Measurements from ENCODE around the gene TAB2. TPM values are rescaled to one million over a fixed set of nuclear protein-coding genes. Genes with fewer than 3 reads are reported as not detected.
"Not testable (repeated sequence)": the region's sequence is repeated elsewhere in the genome, so short reads cannot be mapped to it uniquely, and the experiment has no call there.

The TAB2 gene
- total and polyA plus RNA-seq, 7 donors = 33.4 to 149 (median 100) TPM

DNA sequence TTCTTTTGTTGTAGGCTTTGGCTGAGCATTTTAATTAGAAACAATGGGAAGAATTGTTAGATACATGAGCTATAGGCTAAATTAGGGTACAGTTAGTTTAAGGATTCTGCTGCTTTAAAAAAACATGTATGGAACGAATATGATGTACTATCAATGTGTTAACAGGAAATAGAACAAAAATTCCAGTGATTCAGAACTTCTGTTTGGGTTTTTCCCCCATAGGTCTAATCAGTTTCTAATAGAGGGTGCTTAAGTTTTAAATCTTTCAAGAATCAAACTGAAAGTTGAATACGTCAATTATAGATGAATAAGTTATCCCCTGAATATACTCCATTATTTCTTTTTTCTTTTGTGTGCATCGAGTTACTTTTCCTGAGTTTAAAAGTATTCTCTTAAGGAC is 1.9 kb downstream of the TAB2 start:
- no peaks in the 10 kb centered on the region for H3K36me3 ChIP-seq
- peaks cover 0 to 61% (median 45%) of the 10 kb centered on the region in 4 donors for H3K4me1 ChIP-seq
- no peaks in the 10 kb centered on the region for H3K9me3 ChIP-seq
- WGBS, 2 donors = 20 to 39% methylated on average over 3 of the region's 3 CpGs
- peak overlapping the region; percentile 93 to 99 (median 95) for H3K4me3 ChIP-seq
- no peak for DNase-seq
- TF ChIP-seq POLR2A (IDR thresholded peaks at IDR 0.05) = no peak
- TF ChIP-seq, protein P1, sequence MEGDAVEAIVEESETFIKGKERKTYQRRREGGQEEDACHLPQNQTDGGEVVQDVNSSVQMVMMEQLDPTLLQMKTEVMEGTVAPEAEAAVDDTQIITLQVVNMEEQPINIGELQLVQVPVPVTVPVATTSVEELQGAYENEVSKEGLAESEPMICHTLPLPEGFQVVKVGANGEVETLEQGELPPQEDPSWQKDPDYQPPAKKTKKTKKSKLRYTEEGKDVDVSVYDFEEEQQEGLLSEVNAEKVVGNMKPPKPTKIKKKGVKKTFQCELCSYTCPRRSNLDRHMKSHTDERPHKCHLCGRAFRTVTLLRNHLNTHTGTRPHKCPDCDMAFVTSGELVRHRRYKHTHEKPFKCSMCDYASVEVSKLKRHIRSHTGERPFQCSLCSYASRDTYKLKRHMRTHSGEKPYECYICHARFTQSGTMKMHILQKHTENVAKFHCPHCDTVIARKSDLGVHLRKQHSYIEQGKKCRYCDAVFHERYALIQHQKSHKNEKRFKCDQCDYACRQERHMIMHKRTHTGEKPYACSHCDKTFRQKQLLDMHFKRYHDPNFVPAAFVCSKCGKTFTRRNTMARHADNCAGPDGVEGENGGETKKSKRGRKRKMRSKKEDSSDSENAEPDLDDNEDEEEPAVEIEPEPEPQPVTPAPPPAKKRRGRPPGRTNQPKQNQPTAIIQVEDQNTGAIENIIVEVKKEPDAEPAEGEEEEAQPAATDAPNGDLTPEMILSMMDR (IDR thresholded peaks at IDR 0.05) = no peak
- no peak for TF ChIP-seq POLR2AphosphoS5 (IDR thresholded peaks at IDR 0.05)
- no peak for TF ChIP-seq EP300 (IDR thresholded peaks at IDR 0.05)
- H3K27ac ChIP-seq = peak overlapping the region; percentile 97 to 99 (median 99)
- H3K27me3 ChIP-seq = no peaks in the 10 kb centered on the region
- intact Hi-C loops (cut with DNase I) = loop anchor here (5.0 kb wide), 5 partner anchors 103 to 287 kb away; no protein-coding TSS in a partner anchor

DNA sequence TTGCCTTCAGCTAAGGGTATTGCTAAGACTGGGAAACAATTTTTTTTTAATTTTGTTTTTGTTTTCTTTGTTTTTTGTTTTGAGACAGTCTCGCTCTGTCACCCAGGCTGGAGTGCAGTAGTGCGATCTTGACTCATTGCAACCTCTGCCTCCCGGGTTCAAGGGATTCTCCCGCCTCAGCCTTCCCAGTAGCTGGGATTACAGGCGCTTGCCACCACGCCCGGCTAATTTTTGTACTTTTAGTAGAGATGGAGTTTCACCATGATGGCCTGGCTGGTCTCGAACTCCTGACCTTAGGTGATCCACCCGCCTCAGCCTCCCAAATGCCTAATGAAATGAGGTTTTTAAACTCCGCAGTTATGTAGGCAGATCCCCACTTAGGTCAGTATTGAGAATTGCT is 2.5 kb downstream of the TAB2 start:
- H3K36me3 ChIP-seq; DNase-seq; intact Hi-C loops (cut with DNase I); H3K27me3 ChIP-seq; H3K9me3 ChIP-seq: not testable (repeated sequence)
- Histone ChIP-seq H3K4me1 (peaks cover 0 to 67% (median 51%) of the 10 kb centered on the region in 4 donors), H3K27ac (peak overlapping the region in 3 of 4 donors; percentile 99), H3K4me3 (peak overlapping the region in 2 of 4 donors; percentile 93 to 94)
- WGBS, 2 donors = 74 to 82% methylated on average over 10 of the region's 10 CpGs

DNA sequence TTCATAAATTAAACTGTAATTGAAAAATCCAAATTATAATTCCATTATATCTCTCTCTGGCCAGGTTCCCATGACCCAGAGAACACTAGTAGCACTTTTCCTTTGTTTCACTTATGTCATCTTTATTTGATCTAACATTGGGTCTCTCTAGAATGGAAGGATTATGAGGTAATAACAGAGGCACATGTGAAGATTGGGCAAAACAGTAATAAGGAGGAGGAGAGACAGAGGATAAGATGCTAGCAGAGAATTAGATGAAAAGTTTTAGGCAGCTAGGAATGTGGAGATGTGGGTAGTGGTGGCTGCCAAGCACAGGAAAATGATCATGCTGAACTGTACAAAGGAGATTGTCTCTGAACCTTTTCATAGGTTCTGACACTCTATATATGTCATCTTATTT is 3.3 kb downstream of the TAB2 start:
- Histone ChIP-seq H3K4me3 (no peak overlapping the region), H3K4me1 (peaks cover 0 to 74% (median 58%) of the 10 kb centered on the region in 4 donors), H3K27ac (peak overlapping the region; percentile 15 to 99 (median 99)), H3K27me3 (no peaks in the 10 kb centered on the region), H3K36me3 (no peaks in the 10 kb centered on the region), H3K9me3 (no peaks in the 10 kb centered on the region)
- TF ChIP-seq, protein P1 (IDR thresholded peaks at IDR 0.05) = no peak
- no peak for TF ChIP-seq POLR2A (IDR thresholded peaks at IDR 0.05)
- TF ChIP-seq EP300 (IDR thresholded peaks at IDR 0.05) = no peak
- no peak for TF ChIP-seq POLR2AphosphoS5 (IDR thresholded peaks at IDR 0.05)
- no peak for DNase-seq
- intact Hi-C loops (cut with DNase I) = no loop called here

DNA sequence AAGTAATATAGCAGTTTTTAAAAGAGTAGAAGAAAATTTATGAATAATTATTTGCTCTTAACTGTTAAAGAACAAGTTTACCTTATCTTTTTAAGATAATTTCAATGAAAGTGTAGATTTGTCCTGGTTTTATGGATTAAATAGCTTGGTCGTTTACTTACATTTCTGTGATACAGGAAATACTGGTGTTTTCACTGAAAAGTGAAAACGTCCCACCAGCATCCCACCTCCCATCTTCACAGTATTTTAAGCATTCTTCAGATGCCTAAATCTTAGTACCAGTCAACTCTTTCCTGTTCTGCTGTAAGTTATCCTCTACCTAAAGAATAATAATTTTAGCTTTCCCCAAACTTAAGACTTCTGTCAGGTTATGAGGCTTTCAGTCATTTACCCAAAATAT is 5.8 kb downstream of the TAB2 start:
- Histone ChIP-seq H3K36me3 (no peaks in the 10 kb centered on the region), H3K4me1 (peaks cover 0 to 89% (median 77%) of the 10 kb centered on the region in 4 donors), H3K4me3 (no peak overlapping the region), H3K27ac (peak overlapping the region; percentile 19 to 99 (median 64)), H3K9me3 (no peaks in the 10 kb centered on the region), H3K27me3 (no peaks in the 10 kb centered on the region)
- intact Hi-C loops (cut with DNase I) = no loop called here
- WGBS, 2 donors = 25 to 28% methylated on average over 2 of the region's 2 CpGs
- no peak for DNase-seq
- TF ChIP-seq POLR2AphosphoS5 (IDR thresholded peaks at IDR 0.05) (no peak), POLR2A (IDR thresholded peaks at IDR 0.05) (no peak), EP300 (IDR thresholded peaks at IDR 0.05) (no peak)
- TF ChIP-seq, protein P1 (IDR thresholded peaks at IDR 0.05) = no peak

DNA sequence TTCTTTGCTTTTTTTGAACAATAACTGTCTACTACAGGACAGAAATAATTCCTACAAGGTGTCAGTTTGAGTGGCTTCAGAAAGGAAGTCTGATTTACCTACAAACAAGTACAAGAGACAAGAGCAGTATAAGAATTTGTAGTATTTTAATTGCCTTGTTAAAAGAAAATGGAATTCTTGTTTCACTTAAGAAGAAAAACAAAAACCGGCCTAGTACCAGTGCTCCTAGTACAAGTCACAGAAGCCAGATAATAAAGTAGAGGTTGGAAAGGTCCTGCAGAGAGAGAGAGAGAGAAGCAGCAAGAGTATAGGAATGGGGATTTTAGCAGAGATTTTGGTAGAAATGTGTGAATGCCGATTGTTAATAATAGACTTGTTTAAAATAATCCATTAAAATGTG is 6.4 kb downstream of the TAB2 start:
- 53 to 56% methylated on average over 2 of the region's 2 CpGs for WGBS, 2 donors
- peak overlapping the region; percentile 19 to 99 (median 59) for H3K27ac ChIP-seq

More for the DNA sequence above, 6.4 kb downstream of the TAB2 start:
- Histone ChIP-seq H3K4me3 (no peak overlapping the region), H3K4me1 (peaks cover 0 to 95% (median 81%) of the 10 kb centered on the region in 4 donors), H3K36me3 (no peaks in the 10 kb centered on the region), H3K27me3 (no peaks in the 10 kb centered on the region), H3K9me3 (no peaks in the 10 kb centered on the region)
- no peak for DNase-seq
- intact Hi-C loops (cut with DNase I) = no loop called here
- TF ChIP-seq POLR2A (IDR thresholded peaks at IDR 0.05) (no peak), POLR2AphosphoS5 (IDR thresholded peaks at IDR 0.05) (no peak), EP300 (IDR thresholded peaks at IDR 0.05) (no peak)
- TF ChIP-seq, protein P1 (IDR thresholded peaks at IDR 0.05) = no peak
